ENCODE data around the gene CBFB.
"Not testable (repeated sequence)": the region's sequence is repeated elsewhere in the genome, so short reads cannot be mapped to it uniquely, and the experiment has no call there.

CBFB gene

GRCh38 chr16:67028696-67029253 is at the start of gene CBFB:
Gene CBFB, plus strand, starts transcription at chr16:67029149. Its CDS starts 259 bp downstream, at chr16:67029408.
- H3K4me2 ChIP-seq: peak within 1 kb of the TSS; percentile 98
- peak within 1 kb of the TSS; percentile 99 for H3K27ac ChIP-seq
- H3K9ac ChIP-seq: peak within 1 kb of the TSS; percentile 99

GRCh38 chr16:66983033-66983432 is 45.9 kb upstream of the CBFB start:
- H3K27ac ChIP-seq: no peak overlapping the region
- TF ChIP-seq Cebpa-rat (IDR thresholded peaks at IDR 0.05): no peak

More at GRCh38 chr16:67028696-67029253, at the start of gene CBFB:
- TF ChIP-seq Cebpa-rat (IDR thresholded peaks at IDR 0.05): no peak
- Histone ChIP-seq H4K20me1 (peaks cover 43% of the 10 kb centered on the region), H3K4me1 (peaks cover 77% of the 10 kb centered on the region), H3K36me3 (peaks cover 27% of the 10 kb centered on the region), H3K9me3 (no peaks in the 10 kb centered on the region), H3K4me3 (peak within 1 kb of the TSS; percentile 96), H3K27me3 (no peaks in the 10 kb centered on the region)

GRCh38 chr16:66984892-66985311 is 44.0 kb upstream of the CBFB start:
- TF ChIP-seq Cebpa-rat (IDR thresholded peaks at IDR 0.05): no peak
- Histone ChIP-seq H3K27me3 (no peaks in the 10 kb centered on the region), H3K4me1 (peaks cover 13% of the 10 kb centered on the region), H3K36me3 (no peaks in the 10 kb centered on the region), H3K27ac (no peak overlapping the region), H3K4me2 (no peak overlapping the region), H3K9me3 (no peaks in the 10 kb centered on the region), H3K9ac (no peak overlapping the region), H3K4me3 (no peak overlapping the region), H4K20me1 (no peaks in the 10 kb centered on the region)

More at GRCh38 chr16:66983033-66983432, 45.9 kb upstream of the CBFB start:
- Histone ChIP-seq H3K4me1 (peaks cover 16% of the 10 kb centered on the region), H3K36me3 (no peaks in the 10 kb centered on the region), H4K20me1 (no peaks in the 10 kb centered on the region), H3K4me2 (no peak overlapping the region), H3K4me3 (no peak overlapping the region), H3K9ac (no peak overlapping the region), H3K27me3 (no peaks in the 10 kb centered on the region), H3K9me3 (no peaks in the 10 kb centered on the region)

- Histone ChIP-seq H3K4me3 (no peak overlapping the region), H3K4me1 (peaks cover 13% of the 10 kb centered on the region), H3K27me3 (no peaks in the 10 kb centered on the region), H3K27ac (no peak overlapping the region), H3K9me3 (no peaks in the 10 kb centered on the region), H3K9ac (no peak overlapping the region), H4K20me1 (no peaks in the 10 kb centered on the region), H3K36me3 (no peaks in the 10 kb centered on the region), H3K4me2 (no peak overlapping the region)
- TF ChIP-seq Cebpa-rat (IDR thresholded peaks at IDR 0.05): no peak
Measured at GRCh38 chr16:66986559-66986958, 42.4 kb upstream of the CBFB start.

- Histone ChIP-seq H3K27ac (0 out of 2 replicates have a peak within 1 kb of the TSS, but pooled peaks have one; percentile 19), H3K4me1 (peaks cover 13% of the 10 kb centered on the region), H3K9ac (no peak within 1 kb of the TSS), H3K9me3 (no peaks in the 10 kb centered on the region), H3K27me3 (no peaks in the 10 kb centered on the region), H4K20me1 (no peaks in the 10 kb centered on the region), H3K4me2 (peak within 1 kb of the TSS; percentile 57), H3K36me3 (no peaks in the 10 kb centered on the region), H3K4me3 (no peak within 1 kb of the TSS)
- no peak for TF ChIP-seq Cebpa-rat (IDR thresholded peaks at IDR 0.05)
Measured at GRCh38 chr16:66988197-66988788, 40.7 kb upstream of the CBFB start, which contains the start of gene CES4A. Gene CES4A, plus strand, starts transcription at chr16:66988589. Its CDS starts 184 bp downstream, at chr16:66988773.

GRCh38 chr16:66991545-66992077 is 37.3 kb upstream of the CBFB start:
- no peaks in the 10 kb centered on the region for H3K27me3 ChIP-seq
- no peak overlapping the region for H3K4me3 ChIP-seq
- H3K9me3 ChIP-seq: no peaks in the 10 kb centered on the region
- no peak for TF ChIP-seq Cebpa-rat (IDR thresholded peaks at IDR 0.05)
- peaks cover 18% of the 10 kb centered on the region for H3K4me1 ChIP-seq
- no peaks in the 10 kb centered on the region for H3K36me3 ChIP-seq
- H3K27ac ChIP-seq: no peak overlapping the region
- H3K4me2 ChIP-seq: no peak overlapping the region
- H3K9ac ChIP-seq: no peak overlapping the region
- no peaks in the 10 kb centered on the region for H4K20me1 ChIP-seq

GRCh38 chr16:66993558-66993957 is 35.4 kb upstream of the CBFB start:
- H3K36me3 ChIP-seq, H3K4me3 ChIP-seq, H3K9ac ChIP-seq, H3K27me3 ChIP-seq, H4K20me1 ChIP-seq, H3K27ac ChIP-seq, H3K4me2 ChIP-seq, H3K9me3 ChIP-seq: not testable (repeated sequence)
- peaks cover 21% of the 10 kb centered on the region for H3K4me1 ChIP-seq

GRCh38 chr16:66996324-66996982 is 32.5 kb upstream of the CBFB start:
- no peak overlapping the region for H3K27ac ChIP-seq
- H3K9me3 ChIP-seq: no peaks in the 10 kb centered on the region
- H3K36me3 ChIP-seq: no peaks in the 10 kb centered on the region
- no peak for TF ChIP-seq Cebpa-rat (IDR thresholded peaks at IDR 0.05)
- H3K9ac ChIP-seq: no peak overlapping the region
- peaks cover 4% of the 10 kb centered on the region; the same call in 1 of the 2 replicates for H4K20me1 ChIP-seq
- peak overlapping the region; percentile 42; the same call in 1 of the 2 replicates for H3K4me2 ChIP-seq
- H3K4me1 ChIP-seq: peaks cover 32% of the 10 kb centered on the region
- H3K4me3 ChIP-seq: no peak overlapping the region
- no peaks in the 10 kb centered on the region for H3K27me3 ChIP-seq

GRCh38 chr16:66996983-66997358 is 32.0 kb upstream of the CBFB start:
- Histone ChIP-seq H3K9ac (no peak overlapping the region), H3K27me3 (no peaks in the 10 kb centered on the region), H3K36me3 (no peaks in the 10 kb centered on the region), H4K20me1 (peaks cover 8% of the 10 kb centered on the region; the same call in 1 of the 2 replicates), H3K4me3 (no peak overlapping the region), H3K4me1 (peaks cover 37% of the 10 kb centered on the region), H3K4me2 (peak overlapping the region; percentile 42; the same call in 1 of the 2 replicates), H3K27ac (no peak overlapping the region), H3K9me3 (no peaks in the 10 kb centered on the region)
- TF ChIP-seq Cebpa-rat (IDR thresholded peaks at IDR 0.05): no peak

All from BLaER1 (cell line).